GM23338 (cell line): ENCODE measurements around the gene SESN3. TPM values are rescaled to one million over a fixed set of nuclear protein-coding genes. Genes with fewer than 3 reads are reported as not detected.

Source experiments
- ATAC-seq: fragments of 200-7000 bp; cut with Tn5 transposase; 3 replicates; pipeline ENCODE4 v1.9.1; 2020
- DNase-seq: peaks from one replicate; pipeline ENCODE4 v3.0.0-alpha.2; 2015; ENCODE audit warnings: low spot score
- H2AFZ ChIP-seq: fragments of 200-600 bp; sonication (generic); 2 replicates; pipeline ENCODE4 v1.8.0; 2016; ENCODE audit warnings: antibody characterized with exemption, mild to moderate bottlenecking, moderate library complexity
- H3F3A ChIP-seq: fragments of 200-600 bp; sonication (generic); replicated peaks from 2 replicates; pipeline ENCODE4 v1.8.0; 2017; ENCODE audit warnings: antibody characterized with exemption, mixed run types, low read depth
- H3K27ac ChIP-seq: fragments of 200-600 bp; sonication (generic); 2 replicates; pipeline ENCODE4 v1.6.1; 2016; ENCODE audit warnings: low read depth
- H3K27me3 ChIP-seq: fragments of 200-600 bp; sonication (generic); 2 replicates; pipeline ENCODE4 v1.8.0; 2016; ENCODE audit warnings: mild to moderate bottlenecking, mixed run types, moderate library complexity; ENCODE audit not compliant: insufficient read depth
- H3K36me3 ChIP-seq: fragments of 200-600 bp; sonication (generic); 2 replicates; pipeline ENCODE4 v1.8.0; 2016; ENCODE audit warnings: mild to moderate bottlenecking; ENCODE audit not compliant: insufficient read depth
- H3K4me1 ChIP-seq: fragments of 200-600 bp; sonication (generic); 2 replicates; pipeline ENCODE4 v1.8.0; 2016; ENCODE audit warnings: mild to moderate bottlenecking, moderate library complexity; ENCODE audit not compliant: insufficient read depth
- H3K4me2 ChIP-seq: fragments of 200-600 bp; sonication (generic); 2 replicates; pipeline ENCODE4 v1.7.1; 2017; ENCODE audit warnings: mixed run types
- H3K4me3 ChIP-seq: fragments of 200-600 bp; sonication (generic); 2 replicates; pipeline ENCODE4 v1.6.1; 2016; ENCODE audit warnings: mixed run types
- H3K79me2 ChIP-seq: fragments of 200-600 bp; sonication (generic); replicated peaks from 2 replicates; pipeline ENCODE4 v1.8.0; 2017; ENCODE audit warnings: mild to moderate bottlenecking; ENCODE audit not compliant: insufficient read depth
- H3K9me2 ChIP-seq: fragments of 200-600 bp; sonication (generic); 2 replicates; pipeline ENCODE4 v1.8.0; 2017; ENCODE audit not compliant: insufficient read depth
- H4K20me1 ChIP-seq: fragments of 200-600 bp; sonication (generic); replicated peaks from 2 replicates; pipeline ENCODE4 v1.8.0; 2017; ENCODE audit warnings: mild to moderate bottlenecking; ENCODE audit not compliant: insufficient read depth
- H3K27ac Mint-ChIP-seq: 2 replicates; pipeline ENCODE4 v1.8.0; 2020; ENCODE audit warnings: inconsistent platforms, mild to moderate bottlenecking, moderate library complexity, mixed read lengths
- H3K27me3 Mint-ChIP-seq: 3 replicates; pipeline ENCODE4 v1.8.0; 2022; ENCODE audit warnings: low read depth, mild to moderate bottlenecking, moderate library complexity, mixed read lengths, inconsistent platforms; ENCODE audit not compliant: insufficient read depth, poor library complexity
- H3K36me3 Mint-ChIP-seq: 3 replicates; pipeline ENCODE4 v1.8.0; 2021; ENCODE audit warnings: low read depth, mild to moderate bottlenecking, inconsistent platforms, moderate library complexity, mixed read lengths
- H3K4me1 Mint-ChIP-seq: 3 replicates; pipeline ENCODE4 v1.8.0; 2020; ENCODE audit warnings: mild to moderate bottlenecking, inconsistent platforms, mixed read lengths
- H3K4me3 Mint-ChIP-seq: 3 replicates; pipeline ENCODE4 v1.8.0; 2021; ENCODE audit warnings: moderate library complexity, mild to moderate bottlenecking, inconsistent platforms, mixed read lengths
- H3K9me3 Mint-ChIP-seq: 3 replicates; pipeline ENCODE4 v1.8.0; 2020; ENCODE audit warnings: moderate library complexity, mild to moderate bottlenecking, inconsistent platforms, mixed read lengths
- CREB1 ChIP-seq: fragments of 250-450 bp; sonication (Bioruptor Pico); IDR thresholded peaks from 2 replicates; pipeline ENCODE4 v1.5.0; 2020; ENCODE audit warnings: low read depth, mild to moderate bottlenecking, moderate library complexity
- CTCF ChIP-seq, 2 experiments: fragments of 200-600 bp in 1 of 2; sonication (generic) in 1 of 2; conservative IDR thresholded peaks; 2 replicates each; pipeline versions ENCODE4 v1.5.1 to v1.6.1; 2016 to 2017; ENCODE audit warnings: antibody characterized with exemption in 2 of 2, low read depth in 2 of 2, mild to moderate bottlenecking in 2 of 2, moderate library complexity in 1 of 2
- ETS1 ChIP-seq: IDR thresholded peaks from 2 replicates; pipeline ENCODE4 v1.6.1; 2016; ENCODE audit warnings: antibody characterized with exemption
- EZH2 ChIP-seq: fragments of 200-600 bp; sonication (generic); IDR thresholded peaks from one replicate; pipeline ENCODE4 v1.8.0; 2017; ENCODE audit warnings: antibody characterized with exemption, mild to moderate bottlenecking, low read depth; ENCODE audit not compliant: unreplicated experiment
- EZH2phosphoT487 ChIP-seq: fragments of 200-600 bp; sonication (generic); IDR thresholded peaks from one replicate; pipeline ENCODE4 v1.8.1; 2018; ENCODE audit warnings: antibody characterized with exemption; ENCODE audit not compliant: unreplicated experiment
- JUNB ChIP-seq: IDR thresholded peaks from one replicate; pipeline ENCODE4 v1.6.1; 2016; ENCODE audit warnings: antibody characterized with exemption; ENCODE audit not compliant: unreplicated experiment
- NANOG ChIP-seq: IDR thresholded peaks from 2 replicates; pipeline ENCODE4 v1.6.1; 2016; ENCODE audit warnings: antibody characterized with exemption, borderline replicate concordance
- POLR2AphosphoS5 ChIP-seq: IDR thresholded peaks from 2 replicates; pipeline ENCODE4 v1.6.1; 2016; ENCODE audit warnings: antibody characterized with exemption, low read depth
- STAT1 ChIP-seq: IDR thresholded peaks from one replicate; pipeline ENCODE4 v1.6.1; 2016; ENCODE audit warnings: antibody characterized with exemption; ENCODE audit not compliant: unreplicated experiment
- ZNF114 ChIP-seq: fragments of 250-450 bp; sonication (Bioruptor Pico); IDR thresholded peaks from 2 replicates; pipeline ENCODE4 v1.5.0; 2020; ENCODE audit warnings: mild to moderate bottlenecking, moderate library complexity
- ZNF331 ChIP-seq: fragments of 250-450 bp; sonication (Bioruptor Pico); IDR thresholded peaks from 2 replicates; pipeline ENCODE4 v1.5.0; 2020; ENCODE audit warnings: low read depth, mild to moderate bottlenecking, moderate library complexity
- ZNF462 ChIP-seq: fragments of 250-450 bp; sonication (Bioruptor Pico); IDR thresholded peaks from 2 replicates; pipeline ENCODE4 v1.5.0; 2020; ENCODE audit warnings: mild to moderate bottlenecking, moderate library complexity
- polyA plus RNA-seq: library from polyadenylated mRNA; unstranded; fragments of >200 nt; fragmentation: Nextera tagmentation; extraction: Ambion mirVana; gene quantifications from 2 replicates; pipeline ENCODE4 v1.2.1, GENCODE V29; 2016
- total RNA-seq: library from RNA; depleted of rRNA; stranded (reverse); fragments of >200 nt; shearing (Covaris generic); gene quantifications from 2 replicates; pipeline ENCODE4 v1.2.3, GENCODE V29; 2014

The SESN3 gene
- total and polyA plus RNA-seq, 2 experiments from 2014 or later = 5.5 to 30.5 TPM

GRCh38 chr11:95257456-95257971 lies 26.5 kb upstream of the SESN3 start (continued):
- no peak for TF ChIP-seq CREB1 (CRISPR knock-in tag)
- TF ChIP-seq POLR2AphosphoS5 = no peak
- TF ChIP-seq ZNF331 (CRISPR knock-in tag) = no peak
- no peak for TF ChIP-seq JUNB
- TF ChIP-seq CTCF (conservative IDR thresholded peaks at IDR 0.05; ENCODE audit: low read depth in 2 of 2) = no peak
- no peak for TF ChIP-seq ETS1

GRCh38 chr11:95256321-95256779 lies 25.3 kb upstream of the SESN3 start:
- Histone ChIP-seq H4K20me1 (no peaks in the 10 kb centered on the region), H3K27me3 (no peaks in the 10 kb centered on the region), H3K4me3 (no peak overlapping the region), H3K4me1 (peaks cover 48% of the 10 kb centered on the region), H2AFZ (no peak overlapping the region), H3F3A (no peaks in the 10 kb centered on the region; the same call in 1 of the 2 replicates), H3K9me2 (no peaks in the 10 kb centered on the region), H3K4me2 (peak overlapping the region; percentile 53), H3K36me3 (no peaks in the 10 kb centered on the region), H3K79me2 (no peaks in the 10 kb centered on the region), H3K27ac (peak overlapping the region; percentile 86; the same call in 1 of the 2 replicates)
- no peak for ATAC-seq
- Mint-ChIP-seq H3K27me3 (peaks cover 10% of the 10 kb centered on the region), H3K9me3 (no peaks in the 10 kb centered on the region), H3K27ac (peak overlapping the region; percentile 94), H3K4me3 (no peak overlapping the region), H3K4me1 (peaks cover 65% of the 10 kb centered on the region), H3K36me3 (no peaks in the 10 kb centered on the region)
- DNase-seq = no peak
- TF ChIP-seq CREB1 (CRISPR knock-in tag) (no peak), POLR2AphosphoS5 (no peak), ETS1 (no peak), CTCF (conservative IDR thresholded peaks at IDR 0.05; ENCODE audit: low read depth in 2 of 2) (no peak), JUNB (no peak), NANOG (no peak), ZNF462 (no peak), STAT1 (no peak), EZH2phosphoT487 (no peak), EZH2 (no peak), ZNF114 (CRISPR knock-in tag) (no peak)
